CD4-positive, alpha-beta memory T cell (primary cell): ENCODE results near the gene THAP4. TPM values are rescaled to one million over a fixed set of nuclear protein-coding genes. Genes with fewer than 3 reads are reported as not detected.

Experiments used
- CTCF ChIA-PET: fragments of 350-600 bp; sonication (Branson Sonifier 250); formaldehyde crosslinking; loops from one replicate; lab custom pipeline; 2021; ENCODE audit warnings: inconsistent platforms; ENCODE audit not compliant: partially characterized antibody; lab: Charles Lee
- POLR2A ChIA-PET: fragments of 350-600 bp; sonication (Branson Sonifier 250); formaldehyde crosslinking; loops from one replicate; lab custom pipeline; 2021; ENCODE audit not compliant: partially characterized antibody; lab: Charles Lee
- DNase-seq, 5 donors: peaks; one replicate each; pipeline versions ENCODE4 v3.0.0 to v3.0.0-alpha.2; 2020 to 2022; ENCODE audit warnings: mixed read lengths in 1 of 5
- H3K27ac ChIP-seq: one replicate; pipeline ENCODE4 v1.7.0; 2013; ENCODE audit warnings: low read depth, low read length
- H3K27me3 ChIP-seq: 2 replicates; pipeline ENCODE4 v1.7.0; 2013; ENCODE audit warnings: mild to moderate bottlenecking, low read length, moderate library complexity; ENCODE audit not compliant: insufficient read depth
- H3K36me3 ChIP-seq: 2 replicates; pipeline ENCODE4 v1.7.0; 2013; ENCODE audit warnings: mild to moderate bottlenecking, low read length, moderate library complexity; ENCODE audit not compliant: insufficient read depth
- H3K4me1 ChIP-seq: 2 replicates; pipeline ENCODE4 v1.7.0; 2013; ENCODE audit warnings: mild to moderate bottlenecking, low read length, moderate library complexity; ENCODE audit not compliant: insufficient read depth
- H3K4me3 ChIP-seq, 2 donors: one replicate each; pipeline ENCODE4 v1.7.0; 2013; ENCODE audit warnings: low read length in 2 of 2, mild to moderate bottlenecking in 1 of 2
- H3K9me3 ChIP-seq, 2 donors: one replicate each; pipeline ENCODE4 v1.7.0; 2013; ENCODE audit warnings: low read length in 2 of 2, control low read depth in 1 of 2; ENCODE audit not compliant: control insufficient read depth in 1 of 2
- H3K27ac Mint-ChIP-seq, 7 donors: one replicate each; pipeline ENCODE4 v1.8.0; 2020 to 2021; ENCODE audit warnings: mixed read lengths in 7 of 7, mild to moderate bottlenecking in 6 of 7, inconsistent platforms in 3 of 7, moderate library complexity in 3 of 7
- H3K27me3 Mint-ChIP-seq, 2 donors: one replicate each; pipeline ENCODE4 v1.8.0; 2020 to 2021; ENCODE audit warnings: mixed read lengths in 2 of 2
- H3K36me3 Mint-ChIP-seq, 2 donors: one replicate each; pipeline ENCODE4 v1.8.0; 2020 to 2021; ENCODE audit warnings: mixed read lengths in 2 of 2, inconsistent platforms in 1 of 2, mild to moderate bottlenecking in 1 of 2
- H3K4me1 Mint-ChIP-seq, 4 donors: one replicate each; pipeline ENCODE4 v1.8.0; 2020 to 2021; ENCODE audit warnings: mixed read lengths in 4 of 4, mild to moderate bottlenecking in 1 of 4
- H3K4me3 Mint-ChIP-seq, 8 donors: one replicate each; pipeline ENCODE4 v1.8.0; 2020 to 2021; ENCODE audit warnings: mixed read lengths in 8 of 8, mild to moderate bottlenecking in 7 of 8, moderate library complexity in 6 of 8, inconsistent platforms in 3 of 8
- H3K9me3 Mint-ChIP-seq, 8 donors: one replicate each; pipeline ENCODE4 v1.8.0; 2020 to 2021; ENCODE audit warnings: mixed read lengths in 8 of 8, mild to moderate bottlenecking in 5 of 8, inconsistent platforms in 3 of 8, moderate library complexity in 1 of 8
- intact Hi-C: fragments of 100-400 bp; cut with micrococcal nuclease; formaldehyde crosslinking; loops from one replicate; pipeline ENCODE4 v1.15.1; 2023
- polyA plus RNA-seq, 2 donors: library from polyadenylated mRNA; unstranded; fragments of 300-500 nt; fragmentation: Illumina TruSeq; gene quantifications; one replicate each; pipeline ENCODE4 v1.2.3, GENCODE V29; 2021
- total RNA-seq, 2 experiments: library from RNA; stranded (reverse); gene quantifications; one replicate each; pipeline ENCODE4 v1.2.3, GENCODE V29; 2021

THAP4 gene
- total and polyA plus RNA-seq, 4 experiments from 2014 or later: 27.8 to 42.9 (median 29.9) TPM

DNA sequence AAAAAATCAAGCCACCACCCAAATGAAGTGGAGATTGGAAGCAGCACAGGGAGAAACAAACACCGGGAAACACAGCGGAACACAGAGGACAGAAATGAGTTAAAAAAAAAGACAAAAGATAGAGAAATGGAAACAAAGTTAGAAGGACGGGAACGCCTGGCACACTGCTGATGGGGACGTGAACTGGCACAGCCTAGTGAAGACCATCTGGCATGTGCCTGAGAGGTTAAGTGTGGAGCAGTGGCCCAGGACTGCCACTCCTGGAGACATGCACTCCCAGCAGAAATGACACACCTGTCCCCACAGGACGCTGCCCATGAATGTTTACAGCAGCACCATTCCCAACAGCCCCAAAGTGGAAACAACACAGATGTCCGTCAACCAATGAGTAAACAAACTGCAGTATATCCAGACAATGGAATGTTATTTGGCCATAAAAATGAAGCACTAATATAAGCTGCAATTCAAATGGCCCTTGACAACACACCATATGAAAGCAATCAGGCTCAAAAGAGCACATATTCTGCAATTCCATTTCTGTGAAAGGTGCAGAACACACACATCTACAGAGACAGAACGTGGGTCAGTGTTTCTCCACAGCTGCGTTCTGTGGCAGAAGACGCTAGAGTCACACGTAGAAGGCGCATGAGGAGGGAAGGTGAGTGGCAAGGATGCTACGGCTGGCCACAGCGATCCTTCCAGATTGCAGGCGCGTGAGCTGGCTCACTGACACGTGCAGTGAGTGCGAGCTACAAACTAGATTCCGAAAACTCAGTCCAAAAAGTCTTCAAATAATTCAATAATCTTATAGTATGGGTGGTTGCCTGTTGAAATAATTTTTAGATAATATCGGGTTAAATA lies 24.6 kb downstream of the THAP4 start:
- no peaks in the 10 kb centered on the region for H3K9me3 ChIP-seq
- H3K27me3 ChIP-seq: no peaks in the 10 kb centered on the region
- intact Hi-C loops: no loop called here
- CTCF ChIA-PET: no interaction called here
- POLR2A ChIA-PET: no interaction called here
- no peak for DNase-seq
- peak overlapping the region in 3 of 7 donors; percentile 55 to 77 (median 71) for H3K27ac Mint-ChIP-seq
- H3K4me1 Mint-ChIP-seq: peaks cover 19 to 40% (median 28%) of the 10 kb centered on the region in 4 donors
- H3K4me3 Mint-ChIP-seq: no peak overlapping the region
- H3K27ac ChIP-seq: no peak overlapping the region
- H3K36me3 Mint-ChIP-seq: peaks cover 5 to 6% of the 10 kb centered on the region in 2 donors
- no peaks in the 10 kb centered on the region for H3K9me3 Mint-ChIP-seq
- H3K36me3 ChIP-seq: no peaks in the 10 kb centered on the region
- H3K4me1 ChIP-seq: peaks cover 32% of the 10 kb centered on the region
- H3K4me3 ChIP-seq: no peak overlapping the region
- no peaks in the 10 kb centered on the region for H3K27me3 Mint-ChIP-seq

- intact Hi-C loops: loop anchor here (2.0 kb wide), 1 partner anchor 102 kb away; the partner anchor contains the start of gene STK25
- H3K4me1 Mint-ChIP-seq: peaks cover 15 to 27% (median 21%) of the 10 kb centered on the region in 4 donors
- peaks cover 7 to 8% of the 10 kb centered on the region in 2 donors for H3K36me3 Mint-ChIP-seq
- no peak overlapping the region for H3K27ac ChIP-seq
- peak overlapping the region in 4 of 7 donors; percentile 62 to 83 (median 72) for H3K27ac Mint-ChIP-seq
- no peaks in the 10 kb centered on the region for H3K27me3 ChIP-seq
- no peak overlapping the region for H3K4me3 ChIP-seq
- CTCF ChIA-PET: interaction anchor here (0.8 to 1.5 kb wide), 2 partner anchors 14 to 759 kb away, joined by 3 to 5 read pairs; no protein-coding TSS in a partner anchor
- POLR2A ChIA-PET: interaction anchor here (1.0 kb wide), 1 partner anchor 27 kb away, joined by 3 read pairs; the partner anchor contains the start of genes ATG4B and THAP4
- no peak for DNase-seq
- H3K4me1 ChIP-seq: peaks cover 21% of the 10 kb centered on the region
- H3K9me3 ChIP-seq: no peaks in the 10 kb centered on the region
- H3K4me3 Mint-ChIP-seq: peak overlapping the region in 4 of 8 donors; percentile 51 to 81 (median 60)
- no peaks in the 10 kb centered on the region for H3K27me3 Mint-ChIP-seq
- no peaks in the 10 kb centered on the region for H3K36me3 ChIP-seq
- H3K9me3 Mint-ChIP-seq: no peaks in the 10 kb centered on the region
Observed at GRCh38 chr2:241611062-241611461, 25.9 kb downstream of the THAP4 start.

- CTCF ChIA-PET: interaction anchor here (0.7 to 1.5 kb wide), 6 partner anchors 9 to 758 kb away, joined by 3 to 6 read pairs (median 4); no protein-coding TSS in a partner anchor
- no peaks in the 10 kb centered on the region for H3K36me3 ChIP-seq
Observed at GRCh38 chr2:241609859-241610793, 26.8 kb downstream of the THAP4 start.

DNA sequence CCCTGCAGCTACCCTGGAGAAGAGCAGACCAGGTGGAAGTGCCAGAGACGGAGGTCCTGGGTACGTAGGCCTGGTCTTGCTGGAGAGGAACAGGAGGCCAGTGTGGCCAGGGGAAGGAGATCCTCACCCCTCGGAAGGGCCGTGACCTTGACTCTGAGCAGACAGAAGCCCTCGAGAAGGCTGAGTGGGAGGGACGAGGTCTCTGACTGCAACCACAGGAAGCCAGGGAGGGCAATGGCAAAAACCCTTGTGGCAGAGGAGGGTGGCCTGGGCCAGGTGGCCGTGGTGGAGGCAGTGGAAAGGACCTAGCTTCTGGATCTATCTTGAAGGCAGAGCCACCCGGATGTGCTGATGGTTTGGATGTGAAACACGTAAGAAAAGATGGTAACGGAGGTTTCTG lies 28.1 kb downstream of the THAP4 start:
- Mint-ChIP-seq H3K27ac (peak overlapping the region in 6 of 7 donors; percentile 28 to 88 (median 66)), H3K4me3 (peak overlapping the region; percentile 32 to 80 (median 68)), H3K36me3 (peaks cover 8 to 9% of the 10 kb centered on the region in 2 donors), H3K4me1 (peaks cover 12 to 21% (median 16%) of the 10 kb centered on the region in 4 donors), H3K27me3 (no peaks in the 10 kb centered on the region), H3K9me3 (no peaks in the 10 kb centered on the region)
- CTCF ChIA-PET: no interaction called here
- no peaks in the 10 kb centered on the region for H3K9me3 ChIP-seq
- no peaks in the 10 kb centered on the region for H3K27me3 ChIP-seq
- H3K27ac ChIP-seq: no peak overlapping the region
- peaks cover 18% of the 10 kb centered on the region for H3K4me1 ChIP-seq
- intact Hi-C loops: no loop called here
- H3K36me3 ChIP-seq: no peaks in the 10 kb centered on the region
- DNase-seq: no peak
- no peak overlapping the region for H3K4me3 ChIP-seq
- POLR2A ChIA-PET: no interaction called here

More at GRCh38 chr2:241609859-241610793, 26.8 kb downstream of the THAP4 start:
- POLR2A ChIA-PET: interaction anchor here (0.7 to 1.5 kb wide), 3 partner anchors 8 to 91 kb away, joined by 3 to 4 read pairs (median 3); partner anchors contain the start of genes ATG4B, ING5 and THAP4
- no peaks in the 10 kb centered on the region for H3K9me3 ChIP-seq
- peak overlapping the region; percentile 50 for H3K27ac ChIP-seq
- H3K27me3 Mint-ChIP-seq: no peaks in the 10 kb centered on the region
- no peaks in the 10 kb centered on the region for H3K9me3 Mint-ChIP-seq
- H3K4me3 ChIP-seq: peak overlapping the region; percentile 6 to 11
- H3K4me3 Mint-ChIP-seq: peak overlapping the region; percentile 42 to 81 (median 70)
- peak; percentile 89 to 91 (median 90) for DNase-seq
- peaks cover 12 to 21% (median 18%) of the 10 kb centered on the region in 4 donors for H3K4me1 Mint-ChIP-seq
- intact Hi-C loops: loop anchor here (1.0 to 2.0 kb wide), 2 partner anchors 27 to 101 kb away; partner anchors contain the start of genes ATG4B, STK25 and THAP4
- peak overlapping the region; percentile 61 to 95 (median 73) for H3K27ac Mint-ChIP-seq
- H3K27me3 ChIP-seq: no peaks in the 10 kb centered on the region
- peaks cover 7 to 8% of the 10 kb centered on the region in 2 donors for H3K36me3 Mint-ChIP-seq
- peaks cover 18% of the 10 kb centered on the region for H3K4me1 ChIP-seq

DNA sequence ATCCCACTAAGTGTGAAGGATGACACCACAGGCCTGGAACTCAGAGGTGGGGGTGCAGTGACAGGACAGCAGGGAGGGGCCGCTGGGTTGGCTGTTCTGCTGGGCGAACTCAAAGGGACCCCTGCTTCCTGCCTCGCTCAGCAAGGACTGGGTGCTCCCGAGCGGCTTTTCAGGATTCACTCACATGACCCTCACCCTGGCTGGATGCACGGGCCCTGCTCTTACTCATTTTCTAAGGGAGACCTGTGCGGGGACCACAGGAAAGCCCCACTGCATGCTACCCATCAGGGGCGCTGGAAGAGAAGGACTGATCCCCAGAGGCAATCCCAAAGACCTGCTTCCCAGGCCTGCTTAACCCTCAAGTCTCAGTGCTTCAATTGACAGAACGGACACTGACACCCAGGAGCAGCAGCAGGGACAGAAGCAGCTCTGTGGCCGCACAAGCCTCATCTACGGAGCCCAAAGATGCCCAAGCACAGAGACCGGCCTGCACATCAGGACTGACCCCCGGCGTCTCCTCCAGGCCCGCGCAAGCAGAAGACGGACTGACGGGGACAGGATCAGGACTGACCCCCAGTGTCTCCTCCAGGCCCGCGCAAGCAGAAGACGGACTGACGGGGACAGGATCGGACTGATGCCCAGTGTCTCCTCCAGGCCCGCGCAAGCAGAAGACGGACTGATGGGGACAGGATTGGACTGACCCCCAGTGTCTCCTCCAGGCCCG lies 29.6 kb downstream of the THAP4 start:
- no peak overlapping the region for H3K4me3 Mint-ChIP-seq
- H3K27me3 Mint-ChIP-seq: no peaks in the 10 kb centered on the region
- H3K4me1 Mint-ChIP-seq: peaks cover 10 to 20% (median 16%) of the 10 kb centered on the region in 4 donors
- H3K36me3 Mint-ChIP-seq: peaks cover 12 to 16% of the 10 kb centered on the region in 2 donors
- Histone ChIP-seq H3K27me3 (no peaks in the 10 kb centered on the region), H3K4me1 (peaks cover 18% of the 10 kb centered on the region), H3K9me3 (no peaks in the 10 kb centered on the region), H3K36me3 (no peaks in the 10 kb centered on the region), H3K4me3 (no peak overlapping the region), H3K27ac (no peak overlapping the region)
- CTCF ChIA-PET: no interaction called here
- no peaks in the 10 kb centered on the region for H3K9me3 Mint-ChIP-seq
- no peak for DNase-seq
- no peak overlapping the region for H3K27ac Mint-ChIP-seq
- intact Hi-C loops: no loop called here
- POLR2A ChIA-PET: no interaction called here

GRCh38 chr2:241606186-241606585 lies 30.8 kb downstream of the THAP4 start:
- intact Hi-C loops: no loop called here
- H3K4me1 ChIP-seq: peaks cover 18% of the 10 kb centered on the region
- peaks cover 12 to 21% of the 10 kb centered on the region in 2 donors for H3K36me3 Mint-ChIP-seq
- H3K36me3 ChIP-seq: peaks cover 9% of the 10 kb centered on the region
- H3K9me3 Mint-ChIP-seq: no peaks in the 10 kb centered on the region
- no peaks in the 10 kb centered on the region for H3K27me3 ChIP-seq
- H3K4me3 Mint-ChIP-seq: no peak overlapping the region
- H3K27me3 Mint-ChIP-seq: no peaks in the 10 kb centered on the region
- DNase-seq: no peak
- H3K4me3 ChIP-seq: no peak overlapping the region
- ChIA-PET CTCF (no interaction called here), POLR2A (no interaction called here)
- H3K27ac Mint-ChIP-seq: no peak overlapping the region
- no peak overlapping the region for H3K27ac ChIP-seq
- peaks cover 10 to 20% (median 12%) of the 10 kb centered on the region in 4 donors for H3K4me1 Mint-ChIP-seq
- no peaks in the 10 kb centered on the region for H3K9me3 ChIP-seq
